GM12892 (cell line): ENCODE results near the gene MRTFB.

ENCODE experiments used
- POLR2A ChIP-seq: IDR thresholded peaks from 2 replicates; pipeline ENCODE4 v1.6.1; 2011; ENCODE audit warnings: low read depth, low read length, control low read depth
- POLR2AphosphoS5 ChIP-seq: IDR thresholded peaks from 2 replicates; pipeline ENCODE4 v1.6.1; 2011; ENCODE audit warnings: low read depth, low read length, control low read depth

DNA sequence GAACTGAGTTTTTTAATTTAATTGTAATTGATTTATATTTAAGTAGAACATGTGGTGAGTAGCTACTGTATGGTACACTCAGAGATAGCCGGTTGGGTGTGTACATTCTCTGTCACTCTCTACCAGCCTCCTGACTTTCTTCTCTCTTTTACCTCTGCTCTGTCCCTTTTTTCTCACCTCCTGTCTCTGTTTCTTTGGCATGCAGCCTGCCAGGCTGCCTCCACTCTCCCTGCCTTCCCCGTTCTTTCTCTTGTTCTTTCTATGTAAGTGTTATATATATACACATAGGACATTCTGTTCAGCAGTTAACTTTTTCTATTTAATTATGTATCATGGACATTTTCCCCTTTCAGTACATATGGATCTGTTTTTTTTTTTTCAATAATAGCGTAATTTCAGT, 50.8 kb downstream of the MRTFB start:
- TF ChIP-seq POLR2A (no peak), POLR2AphosphoS5 (no peak)
